PC-3 (cell line): Measurements from ENCODE around the gene FAF2.

ENCODE experiments used
- CTCF ChIP-seq: fragments of 300-600 bp; sonication (generic); conservative IDR thresholded peaks from 2 replicates; pipeline ENCODE4 v1.5.1; 2017; ENCODE audit warnings: antibody characterized with exemption, low read depth, mild to moderate bottlenecking, low read length
- EZH2 ChIP-seq: fragments of 300-600 bp; sonication (generic); IDR thresholded peaks from one replicate; pipeline ENCODE4 v1.6.1; 2017; ENCODE audit warnings: antibody characterized with exemption, mild to moderate bottlenecking, low read length; ENCODE audit not compliant: unreplicated experiment

GRCh38 chr5:176497852-176498251 is 49.7 kb downstream of the FAF2 start:
- no peak for TF ChIP-seq CTCF
- TF ChIP-seq EZH2 = no peak
